Erythroblast (primary cell): Measurements from ENCODE around the gene PDXP.

Source experiments
- GATA1 ChIP-seq: IDR thresholded peaks from 2 replicates; pipeline ENCODE4 v1.6.1; 2011; ENCODE audit warnings: low read depth, mild to moderate bottlenecking, control low read depth, low read length, moderate library complexity
- POLR2A ChIP-seq: IDR thresholded peaks from 2 replicates; pipeline ENCODE4 v1.6.1; 2011; ENCODE audit warnings: mild to moderate bottlenecking, low read length

DNA sequence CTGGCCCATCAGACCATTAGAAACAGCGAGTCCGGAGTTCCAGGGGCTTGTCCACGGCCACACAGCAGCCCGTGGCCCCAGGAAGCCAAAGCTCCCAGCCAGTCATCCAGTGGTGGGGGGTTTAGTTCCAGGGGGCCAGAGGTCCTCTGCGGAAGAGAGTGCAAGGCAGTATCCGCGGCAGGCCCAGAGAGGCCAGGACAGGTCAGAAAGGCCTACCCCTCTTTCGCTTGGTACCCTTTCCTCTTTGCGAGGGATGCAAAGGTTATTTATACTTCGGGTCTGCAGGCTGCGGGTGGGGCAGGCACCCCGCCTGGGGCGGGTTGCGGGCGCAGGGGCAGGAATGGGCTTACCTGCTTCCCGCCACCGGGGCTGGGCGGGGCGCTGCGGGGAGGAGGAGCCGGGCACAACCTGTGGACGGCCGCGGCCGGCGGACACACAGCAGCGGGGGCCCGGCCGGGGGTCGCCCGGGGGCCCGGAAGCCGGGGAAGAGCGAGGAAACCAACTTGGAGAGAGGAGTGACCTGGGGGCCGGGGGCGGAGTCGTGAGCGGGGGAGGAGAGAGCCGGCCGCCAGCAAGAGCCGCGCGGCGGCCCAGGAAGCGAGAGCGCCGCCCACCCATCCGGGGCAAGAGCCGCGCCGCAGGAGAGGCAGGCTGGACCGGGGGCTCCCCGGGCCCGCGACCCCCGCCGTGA lies 19.3 kb upstream of the PDXP start, which contains the start of gene SH3BP1:
- no peak for TF ChIP-seq POLR2A
- TF ChIP-seq GATA1: no peak
